NCI-H2171 (cell line): ENCODE results near the gene CHRM2.

Experiments used
- DNase-seq: peaks from one replicate; lab custom pipeline; 2025; lab: John Stamatoyannopoulos, UW

Gene CHRM2

GRCh38 chr7:137026176-137026500 is 157.7 kb downstream of the CHRM2 start:
- no peak for DNase-seq

GRCh38 chr7:137032436-137032835 is 164.0 kb downstream of the CHRM2 start:
- no peak for DNase-seq

- no peak for DNase-seq
These were observed 168.3 kb downstream of the CHRM2 start for GRCh38 chr7:137036768-137037167.

- DNase-seq = no peak
These were observed 170.3 kb downstream of the CHRM2 start for GRCh38 chr7:137038706-137039105.

GRCh38 chr7:137040745-137041144 is 172.3 kb downstream of the CHRM2 start:
- DNase-seq = no peak

- no peak for DNase-seq
These were observed 177.1 kb downstream of the CHRM2 start for GRCh38 chr7:137045573-137045972.

- DNase-seq = no peak
These were observed 201.0 kb downstream of the CHRM2 start for GRCh38 chr7:137069249-137069963.
